HFF-Myc (cell line): ENCODE measurements around the gene FMN2.

Experiments
- DNase-seq: peaks from one replicate; pipeline ENCODE4 v3.0.0-alpha.2; 2011; ENCODE audit warnings: low read depth; ENCODE audit errors: extremely low read depth
- H3K4me3 ChIP-seq: replicated peaks from 2 replicates; pipeline ENCODE4 v1.5.1; 2011; ENCODE audit warnings: low read depth, mild to moderate bottlenecking, control low read depth, low read length
- CTCF ChIP-seq: IDR thresholded peaks from 2 replicates; pipeline ENCODE4 v1.5.1; 2012; ENCODE audit warnings: mild to moderate bottlenecking, low read depth, low read length, control low read depth; ENCODE audit errors: missing control alignments

The FMN2 gene

GRCh38 chr1:240126821-240127220 lies 35.1 kb downstream of the FMN2 start:
- TF ChIP-seq CTCF, result no peak
- no peak for DNase-seq
- no peak overlapping the region for H3K4me3 ChIP-seq

- TF ChIP-seq CTCF, result no peak
- DNase-seq, result no peak
- H3K4me3 ChIP-seq, result no peak overlapping the region
These were observed 36.7 kb downstream of the FMN2 start for GRCh38 chr1:240128366-240128765.

GRCh38 chr1:240134113-240134512 lies 42.4 kb downstream of the FMN2 start:
- no peak for DNase-seq
- H3K4me3 ChIP-seq, result no peak overlapping the region
- no peak for TF ChIP-seq CTCF

GRCh38 chr1:240134596-240134995 lies 42.9 kb downstream of the FMN2 start:
- no peak for TF ChIP-seq CTCF
- H3K4me3 ChIP-seq, result no peak overlapping the region
- DNase-seq, result no peak

GRCh38 chr1:240136402-240136801 lies 44.7 kb downstream of the FMN2 start:
- no peak for TF ChIP-seq CTCF
- no peak overlapping the region for H3K4me3 ChIP-seq
- DNase-seq, result no peak

- no peak for DNase-seq
- H3K4me3 ChIP-seq, result no peak overlapping the region
- no peak for TF ChIP-seq CTCF
These were observed 47.2 kb downstream of the FMN2 start for GRCh38 chr1:240138867-240139266.

- DNase-seq, result no peak
- TF ChIP-seq CTCF, result no peak
- H3K4me3 ChIP-seq, result no peak overlapping the region
These were observed 47.8 kb downstream of the FMN2 start for GRCh38 chr1:240139511-240139910.
